GM23338 (cell line): ENCODE data around the gene COL9A2. TPM values are rescaled to one million over a fixed set of nuclear protein-coding genes. Genes with fewer than 3 reads are reported as not detected.
A peak's percentile ranks its signal among the peaks of the same experiment; 100 is the strongest.

Experiments
- ATAC-seq: fragments of 200-7000 bp; cut with Tn5 transposase; 3 replicates; pipeline ENCODE4 v1.9.1; 2020
- DNase-seq: peaks from one replicate; pipeline ENCODE4 v3.0.0-alpha.2; 2015; ENCODE audit warnings: low spot score
- H2AFZ ChIP-seq: fragments of 200-600 bp; sonication (generic); 2 replicates; pipeline ENCODE4 v1.8.0; 2016; ENCODE audit warnings: antibody characterized with exemption, mild to moderate bottlenecking, moderate library complexity
- H3F3A ChIP-seq: fragments of 200-600 bp; sonication (generic); replicated peaks from 2 replicates; pipeline ENCODE4 v1.8.0; 2017; ENCODE audit warnings: antibody characterized with exemption, mixed run types, low read depth
- H3K27ac ChIP-seq: fragments of 200-600 bp; sonication (generic); 2 replicates; pipeline ENCODE4 v1.6.1; 2016; ENCODE audit warnings: low read depth
- H3K27me3 ChIP-seq: fragments of 200-600 bp; sonication (generic); 2 replicates; pipeline ENCODE4 v1.8.0; 2016; ENCODE audit warnings: mild to moderate bottlenecking, mixed run types, moderate library complexity; ENCODE audit not compliant: insufficient read depth
- H3K36me3 ChIP-seq: fragments of 200-600 bp; sonication (generic); 2 replicates; pipeline ENCODE4 v1.8.0; 2016; ENCODE audit warnings: mild to moderate bottlenecking; ENCODE audit not compliant: insufficient read depth
- H3K4me1 ChIP-seq: fragments of 200-600 bp; sonication (generic); 2 replicates; pipeline ENCODE4 v1.8.0; 2016; ENCODE audit warnings: mild to moderate bottlenecking, moderate library complexity; ENCODE audit not compliant: insufficient read depth
- H3K4me2 ChIP-seq: fragments of 200-600 bp; sonication (generic); 2 replicates; pipeline ENCODE4 v1.7.1; 2017; ENCODE audit warnings: mixed run types
- H3K4me3 ChIP-seq: fragments of 200-600 bp; sonication (generic); 2 replicates; pipeline ENCODE4 v1.6.1; 2016; ENCODE audit warnings: mixed run types
- H3K79me2 ChIP-seq: fragments of 200-600 bp; sonication (generic); replicated peaks from 2 replicates; pipeline ENCODE4 v1.8.0; 2017; ENCODE audit warnings: mild to moderate bottlenecking; ENCODE audit not compliant: insufficient read depth
- H3K9me2 ChIP-seq: fragments of 200-600 bp; sonication (generic); 2 replicates; pipeline ENCODE4 v1.8.0; 2017; ENCODE audit not compliant: insufficient read depth
- H4K20me1 ChIP-seq: fragments of 200-600 bp; sonication (generic); replicated peaks from 2 replicates; pipeline ENCODE4 v1.8.0; 2017; ENCODE audit warnings: mild to moderate bottlenecking; ENCODE audit not compliant: insufficient read depth
- H3K27ac Mint-ChIP-seq: 2 replicates; pipeline ENCODE4 v1.8.0; 2020; ENCODE audit warnings: inconsistent platforms, mild to moderate bottlenecking, moderate library complexity, mixed read lengths
- H3K27me3 Mint-ChIP-seq: 3 replicates; pipeline ENCODE4 v1.8.0; 2022; ENCODE audit warnings: low read depth, mild to moderate bottlenecking, moderate library complexity, mixed read lengths, inconsistent platforms; ENCODE audit not compliant: insufficient read depth, poor library complexity
- H3K36me3 Mint-ChIP-seq: 3 replicates; pipeline ENCODE4 v1.8.0; 2021; ENCODE audit warnings: low read depth, mild to moderate bottlenecking, inconsistent platforms, moderate library complexity, mixed read lengths
- H3K4me1 Mint-ChIP-seq: 3 replicates; pipeline ENCODE4 v1.8.0; 2020; ENCODE audit warnings: mild to moderate bottlenecking, inconsistent platforms, mixed read lengths
- H3K4me3 Mint-ChIP-seq: 3 replicates; pipeline ENCODE4 v1.8.0; 2021; ENCODE audit warnings: moderate library complexity, mild to moderate bottlenecking, inconsistent platforms, mixed read lengths
- H3K9me3 Mint-ChIP-seq: 3 replicates; pipeline ENCODE4 v1.8.0; 2020; ENCODE audit warnings: moderate library complexity, mild to moderate bottlenecking, inconsistent platforms, mixed read lengths
- EZH2phosphoT487 ChIP-seq: fragments of 200-600 bp; sonication (generic); IDR thresholded peaks from one replicate; pipeline ENCODE4 v1.8.1; 2018; ENCODE audit warnings: antibody characterized with exemption; ENCODE audit not compliant: unreplicated experiment
- JUNB ChIP-seq: IDR thresholded peaks from one replicate; pipeline ENCODE4 v1.6.1; 2016; ENCODE audit warnings: antibody characterized with exemption; ENCODE audit not compliant: unreplicated experiment
- POLR2AphosphoS5 ChIP-seq: IDR thresholded peaks from 2 replicates; pipeline ENCODE4 v1.6.1; 2016; ENCODE audit warnings: antibody characterized with exemption, low read depth
- polyA plus RNA-seq: library from polyadenylated mRNA; unstranded; fragments of >200 nt; fragmentation: Nextera tagmentation; extraction: Ambion mirVana; gene quantifications from 2 replicates; pipeline ENCODE4 v1.2.1, GENCODE V29; 2016
- total RNA-seq: library from RNA; depleted of rRNA; stranded (reverse); fragments of >200 nt; shearing (Covaris generic); gene quantifications from 2 replicates; pipeline ENCODE4 v1.2.3, GENCODE V29; 2014
- TF ChIP-seq, protein P1 (sequence below): IDR thresholded peaks from one replicate; pipeline ENCODE4 v1.6.1; 2018; ENCODE audit warnings: antibody characterized with exemption; ENCODE audit not compliant: unreplicated experiment
- TF ChIP-seq, protein P2 (sequence below), 2 experiments: fragments of 200-600 bp in 1 of 2; sonication (generic) in 1 of 2; conservative IDR thresholded peaks; 2 replicates each; pipeline versions ENCODE4 v1.5.1 to v1.6.1; 2016 to 2017; ENCODE audit warnings: antibody characterized with exemption in 2 of 2, low read depth in 2 of 2, mild to moderate bottlenecking in 2 of 2, moderate library complexity in 1 of 2

COL9A2 gene
- total and polyA plus RNA-seq, 2 experiments from 2014 or later: 2.6 to 2.8 TPM

DNA sequence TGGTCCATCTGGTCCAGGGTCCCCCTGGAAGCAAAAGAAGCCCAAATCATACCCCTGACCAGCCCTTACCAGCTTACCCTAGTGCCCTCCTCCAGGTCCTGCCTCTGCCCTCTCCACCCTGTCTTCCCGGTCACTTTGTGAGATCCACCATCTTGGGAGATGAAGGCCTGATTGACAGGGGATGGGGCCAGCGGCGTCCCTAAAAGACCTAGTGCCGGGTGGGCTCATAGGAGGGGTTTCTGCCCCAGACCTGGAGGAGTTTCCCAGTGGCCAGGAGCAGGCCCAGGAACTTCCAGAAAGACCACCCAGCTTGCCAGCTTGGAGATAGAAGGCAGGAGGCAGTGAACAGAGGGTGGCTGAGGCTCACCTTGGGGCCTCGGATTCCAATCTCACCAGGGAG lies 5.4 kb downstream of the COL9A2 start (continued):
- TF ChIP-seq, protein P1, sequence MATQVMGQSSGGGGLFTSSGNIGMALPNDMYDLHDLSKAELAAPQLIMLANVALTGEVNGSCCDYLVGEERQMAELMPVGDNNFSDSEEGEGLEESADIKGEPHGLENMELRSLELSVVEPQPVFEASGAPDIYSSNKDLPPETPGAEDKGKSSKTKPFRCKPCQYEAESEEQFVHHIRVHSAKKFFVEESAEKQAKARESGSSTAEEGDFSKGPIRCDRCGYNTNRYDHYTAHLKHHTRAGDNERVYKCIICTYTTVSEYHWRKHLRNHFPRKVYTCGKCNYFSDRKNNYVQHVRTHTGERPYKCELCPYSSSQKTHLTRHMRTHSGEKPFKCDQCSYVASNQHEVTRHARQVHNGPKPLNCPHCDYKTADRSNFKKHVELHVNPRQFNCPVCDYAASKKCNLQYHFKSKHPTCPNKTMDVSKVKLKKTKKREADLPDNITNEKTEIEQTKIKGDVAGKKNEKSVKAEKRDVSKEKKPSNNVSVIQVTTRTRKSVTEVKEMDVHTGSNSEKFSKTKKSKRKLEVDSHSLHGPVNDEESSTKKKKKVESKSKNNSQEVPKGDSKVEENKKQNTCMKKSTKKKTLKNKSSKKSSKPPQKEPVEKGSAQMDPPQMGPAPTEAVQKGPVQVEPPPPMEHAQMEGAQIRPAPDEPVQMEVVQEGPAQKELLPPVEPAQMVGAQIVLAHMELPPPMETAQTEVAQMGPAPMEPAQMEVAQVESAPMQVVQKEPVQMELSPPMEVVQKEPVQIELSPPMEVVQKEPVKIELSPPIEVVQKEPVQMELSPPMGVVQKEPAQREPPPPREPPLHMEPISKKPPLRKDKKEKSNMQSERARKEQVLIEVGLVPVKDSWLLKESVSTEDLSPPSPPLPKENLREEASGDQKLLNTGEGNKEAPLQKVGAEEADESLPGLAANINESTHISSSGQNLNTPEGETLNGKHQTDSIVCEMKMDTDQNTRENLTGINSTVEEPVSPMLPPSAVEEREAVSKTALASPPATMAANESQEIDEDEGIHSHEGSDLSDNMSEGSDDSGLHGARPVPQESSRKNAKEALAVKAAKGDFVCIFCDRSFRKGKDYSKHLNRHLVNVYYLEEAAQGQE: no peak
- TF ChIP-seq EZH2phosphoT487 (no peak), POLR2AphosphoS5 (no peak)

DNA sequence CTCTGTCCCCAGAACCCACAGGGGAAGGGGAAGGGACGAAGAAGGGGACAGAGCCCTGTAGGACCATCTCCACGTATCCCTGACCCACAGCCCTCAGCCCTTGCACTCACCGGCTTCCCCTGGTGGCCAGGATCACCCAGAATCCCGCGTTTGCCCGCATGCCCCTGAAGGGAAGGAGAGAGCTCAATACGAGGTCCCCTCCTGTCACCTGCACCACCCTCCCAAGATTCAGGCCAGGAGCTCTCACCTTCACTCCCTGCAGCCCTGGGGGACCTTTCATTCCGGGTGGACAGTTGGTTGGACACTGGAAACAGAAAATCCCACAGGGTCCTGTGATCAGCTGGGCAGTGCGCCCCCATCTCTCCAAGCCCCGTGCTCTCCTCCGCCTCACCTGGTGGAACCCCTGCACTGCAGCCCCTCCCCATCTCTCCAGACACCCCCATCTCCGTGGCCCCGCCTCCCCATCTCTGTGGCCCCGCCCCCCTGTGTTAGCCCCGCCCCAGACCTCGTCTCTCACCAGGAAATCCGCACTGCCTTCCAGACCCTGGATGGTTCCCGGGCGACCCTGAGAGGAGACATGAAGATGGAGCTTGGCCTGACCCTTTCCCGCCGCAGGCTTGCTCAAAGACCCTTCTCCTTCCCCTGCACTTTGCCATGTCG lies 6.0 kb downstream of the COL9A2 start:
- Histone ChIP-seq H3K9me2 (no peaks in the 10 kb centered on the region), H3K27ac (no peak overlapping the region), H3K79me2 (no peaks in the 10 kb centered on the region), H3K4me3 (no peak overlapping the region), H3K4me2 (no peak overlapping the region), H3F3A (no peaks in the 10 kb centered on the region), H3K27me3 (peaks cover 40% of the 10 kb centered on the region), H3K36me3 (no peaks in the 10 kb centered on the region), H4K20me1 (no peaks in the 10 kb centered on the region), H3K4me1 (peaks cover 13% of the 10 kb centered on the region), H2AFZ (no peak overlapping the region)
- H3K4me3 Mint-ChIP-seq: no peak overlapping the region
- H3K27me3 Mint-ChIP-seq: peaks cover 29% of the 10 kb centered on the region
- peaks cover 13% of the 10 kb centered on the region; the same call in 2 of the 3 replicates for H3K4me1 Mint-ChIP-seq
- peak; percentile 70 for DNase-seq
- H3K9me3 Mint-ChIP-seq: no peaks in the 10 kb centered on the region
- H3K36me3 Mint-ChIP-seq: no peaks in the 10 kb centered on the region; the same call in 2 of the 3 replicates
- ATAC-seq: peak; percentile 23
- no peak for TF ChIP-seq POLR2AphosphoS5
- TF ChIP-seq, protein P2, sequence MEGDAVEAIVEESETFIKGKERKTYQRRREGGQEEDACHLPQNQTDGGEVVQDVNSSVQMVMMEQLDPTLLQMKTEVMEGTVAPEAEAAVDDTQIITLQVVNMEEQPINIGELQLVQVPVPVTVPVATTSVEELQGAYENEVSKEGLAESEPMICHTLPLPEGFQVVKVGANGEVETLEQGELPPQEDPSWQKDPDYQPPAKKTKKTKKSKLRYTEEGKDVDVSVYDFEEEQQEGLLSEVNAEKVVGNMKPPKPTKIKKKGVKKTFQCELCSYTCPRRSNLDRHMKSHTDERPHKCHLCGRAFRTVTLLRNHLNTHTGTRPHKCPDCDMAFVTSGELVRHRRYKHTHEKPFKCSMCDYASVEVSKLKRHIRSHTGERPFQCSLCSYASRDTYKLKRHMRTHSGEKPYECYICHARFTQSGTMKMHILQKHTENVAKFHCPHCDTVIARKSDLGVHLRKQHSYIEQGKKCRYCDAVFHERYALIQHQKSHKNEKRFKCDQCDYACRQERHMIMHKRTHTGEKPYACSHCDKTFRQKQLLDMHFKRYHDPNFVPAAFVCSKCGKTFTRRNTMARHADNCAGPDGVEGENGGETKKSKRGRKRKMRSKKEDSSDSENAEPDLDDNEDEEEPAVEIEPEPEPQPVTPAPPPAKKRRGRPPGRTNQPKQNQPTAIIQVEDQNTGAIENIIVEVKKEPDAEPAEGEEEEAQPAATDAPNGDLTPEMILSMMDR (conservative IDR thresholded peaks at IDR 0.05; ENCODE audit: low read depth in 2 of 2): peak; percentile 48 to 52
- no peak overlapping the region for H3K27ac Mint-ChIP-seq

DNA sequence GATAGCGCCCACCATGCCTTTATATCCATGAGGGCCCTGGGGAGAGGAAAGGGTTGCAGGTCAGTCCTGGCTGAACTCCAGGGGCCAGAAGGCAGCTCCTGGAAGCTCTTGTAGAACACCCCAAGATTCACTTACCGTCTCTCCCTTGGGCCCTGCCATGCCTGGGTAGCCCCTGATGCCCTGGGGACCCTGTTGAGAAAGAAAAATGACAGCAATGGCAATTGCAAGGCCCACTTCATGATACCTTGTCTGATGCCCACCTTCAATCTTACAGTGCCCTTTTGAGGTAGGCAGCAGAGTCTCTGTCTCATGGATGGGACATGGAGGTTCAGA lies 7.0 kb downstream of the COL9A2 start:
- Histone ChIP-seq H3F3A (no peaks in the 10 kb centered on the region), H3K4me2 (no peak overlapping the region), H2AFZ (no peak overlapping the region), H3K79me2 (no peaks in the 10 kb centered on the region), H4K20me1 (no peaks in the 10 kb centered on the region), H3K4me3 (no peak overlapping the region), H3K9me2 (no peaks in the 10 kb centered on the region), H3K36me3 (no peaks in the 10 kb centered on the region), H3K27me3 (peaks cover 32% of the 10 kb centered on the region), H3K4me1 (peaks cover 8% of the 10 kb centered on the region), H3K27ac (no peak overlapping the region)
- ATAC-seq: no peak
- Mint-ChIP-seq H3K27ac (no peak overlapping the region), H3K4me3 (no peak overlapping the region), H3K4me1 (peaks cover 10% of the 10 kb centered on the region; the same call in 2 of the 3 replicates), H3K9me3 (no peaks in the 10 kb centered on the region), H3K27me3 (peaks cover 22% of the 10 kb centered on the region), H3K36me3 (no peaks in the 10 kb centered on the region; the same call in 2 of the 3 replicates)
- no peak for DNase-seq
- TF ChIP-seq JUNB: no peak
